ENCODE data around the gene TMUB2. TPM values are rescaled to one million over a fixed set of nuclear protein-coding genes. Genes with fewer than 3 reads are reported as not detected.

The TMUB2 gene
- polyA plus RNA-seq, 1 of the 3 experiments (the other 2 are of a cell fraction): 49.5 TPM

- TF ChIP-seq, protein P1, sequence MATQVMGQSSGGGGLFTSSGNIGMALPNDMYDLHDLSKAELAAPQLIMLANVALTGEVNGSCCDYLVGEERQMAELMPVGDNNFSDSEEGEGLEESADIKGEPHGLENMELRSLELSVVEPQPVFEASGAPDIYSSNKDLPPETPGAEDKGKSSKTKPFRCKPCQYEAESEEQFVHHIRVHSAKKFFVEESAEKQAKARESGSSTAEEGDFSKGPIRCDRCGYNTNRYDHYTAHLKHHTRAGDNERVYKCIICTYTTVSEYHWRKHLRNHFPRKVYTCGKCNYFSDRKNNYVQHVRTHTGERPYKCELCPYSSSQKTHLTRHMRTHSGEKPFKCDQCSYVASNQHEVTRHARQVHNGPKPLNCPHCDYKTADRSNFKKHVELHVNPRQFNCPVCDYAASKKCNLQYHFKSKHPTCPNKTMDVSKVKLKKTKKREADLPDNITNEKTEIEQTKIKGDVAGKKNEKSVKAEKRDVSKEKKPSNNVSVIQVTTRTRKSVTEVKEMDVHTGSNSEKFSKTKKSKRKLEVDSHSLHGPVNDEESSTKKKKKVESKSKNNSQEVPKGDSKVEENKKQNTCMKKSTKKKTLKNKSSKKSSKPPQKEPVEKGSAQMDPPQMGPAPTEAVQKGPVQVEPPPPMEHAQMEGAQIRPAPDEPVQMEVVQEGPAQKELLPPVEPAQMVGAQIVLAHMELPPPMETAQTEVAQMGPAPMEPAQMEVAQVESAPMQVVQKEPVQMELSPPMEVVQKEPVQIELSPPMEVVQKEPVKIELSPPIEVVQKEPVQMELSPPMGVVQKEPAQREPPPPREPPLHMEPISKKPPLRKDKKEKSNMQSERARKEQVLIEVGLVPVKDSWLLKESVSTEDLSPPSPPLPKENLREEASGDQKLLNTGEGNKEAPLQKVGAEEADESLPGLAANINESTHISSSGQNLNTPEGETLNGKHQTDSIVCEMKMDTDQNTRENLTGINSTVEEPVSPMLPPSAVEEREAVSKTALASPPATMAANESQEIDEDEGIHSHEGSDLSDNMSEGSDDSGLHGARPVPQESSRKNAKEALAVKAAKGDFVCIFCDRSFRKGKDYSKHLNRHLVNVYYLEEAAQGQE (IDR thresholded peaks at IDR 0.05; ENCODE audit: low read depth, low read length): no peak
- no peak for TF ChIP-seq CHD2 (IDR thresholded peaks at IDR 0.05; ENCODE audit: low read length, partially characterized antibody)
- TF ChIP-seq SIN3A (IDR thresholded peaks at IDR 0.05; ENCODE audit: borderline replicate concordance, low read depth, low read length): no peak
- no peak for TF ChIP-seq SMC3 (IDR thresholded peaks at IDR 0.05; ENCODE audit: low read depth, low read length)
- TF ChIP-seq, protein P2, sequence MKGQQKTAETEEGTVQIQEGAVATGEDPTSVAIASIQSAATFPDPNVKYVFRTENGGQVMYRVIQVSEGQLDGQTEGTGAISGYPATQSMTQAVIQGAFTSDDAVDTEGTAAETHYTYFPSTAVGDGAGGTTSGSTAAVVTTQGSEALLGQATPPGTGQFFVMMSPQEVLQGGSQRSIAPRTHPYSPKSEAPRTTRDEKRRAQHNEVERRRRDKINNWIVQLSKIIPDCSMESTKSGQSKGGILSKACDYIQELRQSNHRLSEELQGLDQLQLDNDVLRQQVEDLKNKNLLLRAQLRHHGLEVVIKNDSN (IDR thresholded peaks at IDR 0.05; ENCODE audit: borderline replicate concordance, low read depth): no peak
- Histone ChIP-seq H3K9me3 (no peaks in the 10 kb centered on the region), H3K27ac (ENCODE audit: low read depth in 2 of 2, low read length in 1 of 2) (no peak overlapping the region), H3F3A (replicated peaks; ENCODE audit: insufficient read depth) (no peaks in the 10 kb centered on the region), H3K79me2 (ENCODE audit: insufficient read depth) (peaks cover 48% of the 10 kb centered on the region; the same call in 1 of the 2 replicates), H3K4me3 (ENCODE audit: low read depth in 2 of 2, low read length in 1 of 2) (no peak overlapping the region), H3K4me1 (ENCODE audit: control insufficient read depth in 1 of 2, insufficient read depth in 2 of 2, low read depth in 1 of 2, low read length in 1 of 2) (peaks cover 0 to 2% of the 10 kb centered on the region in 2 experiments; a peak in 1 of 4 replicates), H3K9me2 (no peaks in the 10 kb centered on the region), H3K27me3 (ENCODE audit: insufficient read depth) (no peaks in the 10 kb centered on the region), H2AFZ (ENCODE audit: low read depth) (no peak overlapping the region), H3K36me3 (replicated peaks in 1 of 2; ENCODE audit: control insufficient read depth in 1 of 2, insufficient read depth in 2 of 2, low read length in 1 of 2) (peaks cover 0 to 15% of the 10 kb centered on the region in 2 experiments), H3K4me2 (no peak overlapping the region), H4K20me1 (ENCODE audit: insufficient read depth) (no peaks in the 10 kb centered on the region), H3K9ac (no peak overlapping the region)
- no peak for DNase-seq
- 99% methylated on average over 4 of the region's 4 CpGs for WGBS (ENCODE audit: low lambda C conversion rate)
- CTCF ChIA-PET: interaction anchor here (0.7 to 2.3 kb wide), 6 partner anchors 12 to 270 kb away, joined by 3 to 9 read pairs (median 6); partner anchors contain the start of gene HDAC5
- POLR2A ChIA-PET: no interaction called here
Measured at GRCh38 chr17:44149750-44150329, 36.9 kb upstream of the TMUB2 start.

GRCh38 chr17:44152875-44153274 lies 33.9 kb upstream of the TMUB2 start:
- ChIA-PET POLR2A (no interaction called here), CTCF (interaction anchor here (0.6 kb wide), 1 partner anchor 12 kb away, joined by 3 read pairs; no protein-coding TSS in a partner anchor)
- H3K36me3 ChIP-seq (replicated peaks in 1 of 2; ENCODE audit: control insufficient read depth in 1 of 2, insufficient read depth in 2 of 2, low read length in 1 of 2): peaks cover 0 to 16% of the 10 kb centered on the region in 2 experiments
- H3K9me2 ChIP-seq: no peaks in the 10 kb centered on the region
- no peak overlapping the region for H3K4me2 ChIP-seq
- H3K27ac ChIP-seq (ENCODE audit: low read depth in 2 of 2, low read length in 1 of 2): no peak overlapping the region; a peak in 1 of 4 replicates
- H3K9ac ChIP-seq: no peak overlapping the region
- H3K9me3 ChIP-seq: no peaks in the 10 kb centered on the region
- H3K4me1 ChIP-seq (ENCODE audit: control insufficient read depth in 1 of 2, insufficient read depth in 2 of 2, low read depth in 1 of 2, low read length in 1 of 2): no peaks in the 10 kb centered on the region; a peak in 1 of 4 replicates
- H3K79me2 ChIP-seq (ENCODE audit: insufficient read depth): peaks cover 48% of the 10 kb centered on the region; the same call in 1 of the 2 replicates
- H3F3A ChIP-seq (replicated peaks; ENCODE audit: insufficient read depth): no peaks in the 10 kb centered on the region
- no peak overlapping the region for H2AFZ ChIP-seq (ENCODE audit: low read depth)
- no peak for DNase-seq
- H3K4me3 ChIP-seq (ENCODE audit: low read depth in 2 of 2, low read length in 1 of 2): no peak overlapping the region
- TF ChIP-seq RCOR1 (IDR thresholded peaks at IDR 0.05; ENCODE audit: low read length) (no peak), GATA2 (CRISPR knock-in tag; IDR thresholded peaks at IDR 0.05) (no peak), CTCF (IDR thresholded peaks at IDR 0.05) (no peak)
- TF ChIP-seq, protein P3, sequence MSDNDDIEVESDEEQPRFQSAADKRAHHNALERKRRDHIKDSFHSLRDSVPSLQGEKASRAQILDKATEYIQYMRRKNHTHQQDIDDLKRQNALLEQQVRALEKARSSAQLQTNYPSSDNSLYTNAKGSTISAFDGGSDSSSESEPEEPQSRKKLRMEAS (IDR thresholded peaks at IDR 0.05; ENCODE audit: low read depth): no peak
- 91% methylated on average over 4 of the region's 4 CpGs for WGBS (ENCODE audit: low lambda C conversion rate)
- no peaks in the 10 kb centered on the region for H3K27me3 ChIP-seq (ENCODE audit: insufficient read depth)
- H4K20me1 ChIP-seq (ENCODE audit: insufficient read depth): no peaks in the 10 kb centered on the region
